Spleen (tissue), 11 donors: Measurements from ENCODE around the gene MAB21L1. TPM values are rescaled to one million over a fixed set of nuclear protein-coding genes. Genes with fewer than 3 reads are reported as not detected.

Experiments used
- DNase-seq: peaks from one replicate; pipeline ENCODE4 v3.0.0-alpha.2; 2020
- H3K27ac ChIP-seq, 8 donors: fragments of 200-600 bp; sonication (generic) in 7 of 8; 1 replicate in 4 of 8; 2 replicates in 4 of 8; pipeline versions ENCODE4 v1.5.0 to v1.8.0; 2016 to 2021; ENCODE audit warnings: inconsistent platforms in 4 of 8, mild to moderate bottlenecking in 4 of 8, moderate library complexity in 1 of 8
- H3K27me3 ChIP-seq, 7 donors: fragments of 200-600 bp; sonication (generic) in 6 of 7; replicated peaks in 1 of 7; 1 replicate in 4 of 7; 2 replicates in 3 of 7; pipeline versions ENCODE4 v1.5.0 to v1.8.0; 2016 to 2021; ENCODE audit warnings: inconsistent platforms in 3 of 7, mild to moderate bottlenecking in 1 of 7
- H3K36me3 ChIP-seq, 6 donors: fragments of 200-600 bp; sonication (generic) in 5 of 6; 1 replicate in 4 of 6; 2 replicates in 2 of 6; pipeline versions ENCODE4 v1.5.0 to v1.8.0; 2016 to 2021; ENCODE audit warnings: inconsistent platforms in 2 of 6
- H3K4me1 ChIP-seq, 6 donors: fragments of 200-600 bp; sonication (generic) in 5 of 6; 1 replicate in 3 of 6; 2 replicates in 3 of 6; pipeline versions ENCODE4 v1.5.0 to v1.8.0; 2016 to 2021; ENCODE audit warnings: inconsistent platforms in 3 of 6
- H3K4me3 ChIP-seq, 8 donors: fragments of 200-600 bp; sonication (generic) in 7 of 8; 1 replicate in 4 of 8; 2 replicates in 4 of 8; pipeline versions ENCODE4 v1.5.0 to v1.8.0; 2016 to 2021; ENCODE audit warnings: inconsistent platforms in 4 of 8, mild to moderate bottlenecking in 4 of 8, moderate library complexity in 2 of 8
- H3K9me3 ChIP-seq, 8 donors: fragments of 200-600 bp; sonication (generic) in 7 of 8; 1 replicate in 4 of 8; 2 replicates in 4 of 8; pipeline versions ENCODE4 v1.5.0 to v1.8.0; 2016 to 2021; ENCODE audit warnings: inconsistent platforms in 4 of 8
- CTCF ChIP-seq, 11 experiments: fragments of 200-600 bp in 7 of 11; fragments of 450-650 bp in 4 of 11; sonication (generic) in 4 of 11; IDR thresholded peaks in 8 of 11; conservative IDR thresholded peaks in 3 of 11; 1 replicate in 7 of 11; 2 replicates in 4 of 11; pipeline versions ENCODE4 v1.4.0 to v1.8.0; 2016 to 2021; ENCODE audit warnings: antibody characterized with exemption in 11 of 11, inconsistent platforms in 4 of 11, mild to moderate bottlenecking in 1 of 11
- POLR2A ChIP-seq, 3 donors: fragments of 450-650 bp; IDR thresholded peaks; one replicate each; pipeline ENCODE4 v1.5.1; 2017; ENCODE audit warnings: antibody characterized with exemption in 3 of 3, mild to moderate bottlenecking in 1 of 3
- POLR2AphosphoS5 ChIP-seq, 3 donors: sonication (generic); formaldehyde crosslinking; IDR thresholded peaks; one replicate each; pipeline ENCODE4 v1.5.1; 2017; ENCODE audit warnings: antibody characterized with exemption in 3 of 3
- WGBS, 5 donors: extraction: QIAGEN DNeasy Blood & Tissue Kit in 3 of 5; methylation state at CpG; one replicate each; pipeline versions ENCODE4 v1.1.5 to v1.1.7; 2013 to 2018; 5-methylcytosine and 5-hydroxymethylcytosine counted together
- intact Hi-C: fragments of 100-400 bp; cut with DNase I; formaldehyde crosslinking; loops from one replicate; pipeline ENCODE4 v1.15.0; 2023; ENCODE audit warnings: low total_unique reads
- polyA plus RNA-seq, 3 donors: library from polyadenylated mRNA; stranded (reverse); fragments of 200-250 nt; gene quantifications; one replicate each; pipeline ENCODE4 v1.2.1, GENCODE V29; 2013
- total RNA-seq, 7 donors: library from RNA; depleted of rRNA in 3 of 7; stranded (reverse); fragments of >200 nt in 3 of 7; fragmentation: NEBNext Ultra II Directional in 4 of 7; extraction: Animal tissue kit (Norgen Biotek cat#: 25700) in 4 of 7; gene quantifications; one replicate each; pipeline versions ENCODE4 v1.1.0 to v1.2.1, GENCODE V29; 2016 to 2021
- donor health status: healthy with polysubstance abuse.
- donor health status: DM: no; HTN: no; CAD: no; lungs with moderate emphysema.
- donor health status: DM: no; HTN: no; CAD: no.
- donor health status: Bipolar disorder and iron deficiency.
- donor health status: healthy.
- donor health status: DM: no; HTN: no; CAD: no.
- donor health status: DM: yes; HTN: yes; CAD: no.

The MAB21L1 gene
- total and polyA plus RNA-seq, 10 donors, result 0.03 to 1.5 (median 0.50) TPM

DNA sequence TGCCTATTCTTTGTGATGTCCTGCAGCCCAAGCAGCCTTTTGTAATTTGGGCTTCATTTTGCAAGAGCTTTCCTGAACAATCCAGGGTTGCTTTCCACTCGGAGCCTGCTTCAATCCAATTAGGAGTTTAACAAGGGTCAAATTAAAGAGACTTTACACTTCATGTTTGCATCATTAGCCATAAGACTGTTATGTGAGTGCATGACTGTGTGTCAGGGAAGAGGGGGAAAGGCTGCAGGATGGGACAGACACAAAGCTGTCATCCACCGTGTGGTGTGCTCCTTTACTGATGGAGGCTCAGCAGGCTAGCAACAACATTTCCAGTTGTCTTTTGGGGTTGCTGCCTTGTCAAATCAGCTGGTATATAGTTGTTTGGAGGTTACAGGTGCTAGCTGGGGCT, 23.7 kb upstream of the MAB21L1 start:
- intact Hi-C loops, result no loop called here
- Histone ChIP-seq H3K4me1 (no peaks in the 10 kb centered on the region), H3K4me3 (no peak overlapping the region), H3K27me3 (no peaks in the 10 kb centered on the region), H3K36me3 (no peaks in the 10 kb centered on the region), H3K27ac (no peak overlapping the region), H3K9me3 (peaks cover 0 to 7% (median 2%) of the 10 kb centered on the region in 8 donors)
- TF ChIP-seq CTCF (IDR thresholded peaks at IDR 0.05 in 8 of 11, conservative IDR thresholded peaks at IDR 0.05 in 3 of 11) (no peak), POLR2A (IDR thresholded peaks at IDR 0.05) (no peak), POLR2AphosphoS5 (IDR thresholded peaks at IDR 0.05) (no peak)
- 80 to 93% (median 89%) methylated on average over 2 of the region's 2 CpGs for WGBS, 5 donors
- DNase-seq, result no peak

GRCh38 chr13:35499676-35500075, 23.2 kb upstream of the MAB21L1 start:
- Histone ChIP-seq H3K27ac (no peak overlapping the region), H3K9me3 (peaks cover 0 to 12% (median 7%) of the 10 kb centered on the region in 8 donors), H3K36me3 (no peaks in the 10 kb centered on the region), H3K4me1 (no peaks in the 10 kb centered on the region), H3K4me3 (no peak overlapping the region), H3K27me3 (no peaks in the 10 kb centered on the region)
- intact Hi-C loops, result no loop called here
- no peak for DNase-seq
- 79 to 91% (median 85%) methylated on average over 4 of the region's 4 CpGs for WGBS, 5 donors
- TF ChIP-seq POLR2AphosphoS5 (IDR thresholded peaks at IDR 0.05) (no peak), POLR2A (IDR thresholded peaks at IDR 0.05) (no peak), CTCF (IDR thresholded peaks at IDR 0.05 in 8 of 11, conservative IDR thresholded peaks at IDR 0.05 in 3 of 11) (no peak)

DNA sequence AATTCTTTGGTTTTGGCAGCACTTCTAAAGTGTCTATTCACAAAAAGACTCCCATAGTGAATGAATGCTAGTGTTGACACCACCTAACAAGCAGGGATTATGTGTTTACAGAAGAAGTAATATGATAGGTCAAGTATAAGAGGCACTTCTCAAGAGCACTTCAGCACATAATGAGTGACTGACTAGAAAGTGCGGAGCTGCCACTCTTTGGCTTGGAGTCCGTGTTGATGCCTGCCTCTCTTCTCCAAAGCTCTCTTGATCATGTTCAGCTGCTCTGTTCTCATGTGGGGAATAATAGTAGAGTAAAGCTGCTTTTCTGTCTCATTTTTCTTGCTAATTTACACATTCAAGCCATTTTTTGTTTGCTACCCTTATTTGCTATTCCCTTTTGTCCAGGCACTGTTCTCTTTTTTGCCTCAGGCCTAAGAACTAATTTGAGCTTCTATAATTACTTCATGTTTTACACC, 22.7 kb upstream of the MAB21L1 start:
- no peak for DNase-seq
- Histone ChIP-seq H3K27me3 (no peaks in the 10 kb centered on the region), H3K9me3 (peaks cover 0 to 16% (median 10%) of the 10 kb centered on the region in 8 donors), H3K36me3 (no peaks in the 10 kb centered on the region), H3K4me3 (no peak overlapping the region), H3K4me1 (no peaks in the 10 kb centered on the region), H3K27ac (no peak overlapping the region)
- TF ChIP-seq POLR2AphosphoS5 (IDR thresholded peaks at IDR 0.05), result no peak
- TF ChIP-seq POLR2A (IDR thresholded peaks at IDR 0.05), result no peak
- no peak for TF ChIP-seq CTCF (IDR thresholded peaks at IDR 0.05 in 8 of 11, conservative IDR thresholded peaks at IDR 0.05 in 3 of 11)
- WGBS, 5 donors, result 79 to 88% (median 84%) methylated on average over 2 of the region's 2 CpGs
- intact Hi-C loops, result no loop called here

- no peaks in the 10 kb centered on the region for H3K4me1 ChIP-seq
- H3K27ac ChIP-seq, result no peak overlapping the region
- no peaks in the 10 kb centered on the region for H3K27me3 ChIP-seq
- no peak overlapping the region for H3K4me3 ChIP-seq
- no peak for DNase-seq
- intact Hi-C loops, result no loop called here
- TF ChIP-seq POLR2AphosphoS5 (IDR thresholded peaks at IDR 0.05) (no peak), CTCF (IDR thresholded peaks at IDR 0.05 in 8 of 11, conservative IDR thresholded peaks at IDR 0.05 in 3 of 11) (no peak), POLR2A (IDR thresholded peaks at IDR 0.05) (no peak)
- H3K36me3 ChIP-seq, result no peaks in the 10 kb centered on the region
- peaks cover 0 to 19% (median 12%) of the 10 kb centered on the region in 8 donors for H3K9me3 ChIP-seq
Measured at GRCh38 chr13:35498231-35498630, 21.7 kb upstream of the MAB21L1 start.
